ENCODE data around the gene TRIM47.

TRIM47 gene, protein sequence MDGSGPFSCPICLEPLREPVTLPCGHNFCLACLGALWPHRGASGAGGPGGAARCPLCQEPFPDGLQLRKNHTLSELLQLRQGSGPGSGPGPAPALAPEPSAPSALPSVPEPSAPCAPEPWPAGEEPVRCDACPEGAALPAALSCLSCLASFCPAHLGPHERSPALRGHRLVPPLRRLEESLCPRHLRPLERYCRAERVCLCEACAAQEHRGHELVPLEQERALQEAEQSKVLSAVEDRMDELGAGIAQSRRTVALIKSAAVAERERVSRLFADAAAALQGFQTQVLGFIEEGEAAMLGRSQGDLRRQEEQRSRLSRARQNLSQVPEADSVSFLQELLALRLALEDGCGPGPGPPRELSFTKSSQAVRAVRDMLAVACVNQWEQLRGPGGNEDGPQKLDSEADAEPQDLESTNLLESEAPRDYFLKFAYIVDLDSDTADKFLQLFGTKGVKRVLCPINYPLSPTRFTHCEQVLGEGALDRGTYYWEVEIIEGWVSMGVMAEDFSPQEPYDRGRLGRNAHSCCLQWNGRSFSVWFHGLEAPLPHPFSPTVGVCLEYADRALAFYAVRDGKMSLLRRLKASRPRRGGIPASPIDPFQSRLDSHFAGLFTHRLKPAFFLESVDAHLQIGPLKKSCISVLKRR

DNA sequence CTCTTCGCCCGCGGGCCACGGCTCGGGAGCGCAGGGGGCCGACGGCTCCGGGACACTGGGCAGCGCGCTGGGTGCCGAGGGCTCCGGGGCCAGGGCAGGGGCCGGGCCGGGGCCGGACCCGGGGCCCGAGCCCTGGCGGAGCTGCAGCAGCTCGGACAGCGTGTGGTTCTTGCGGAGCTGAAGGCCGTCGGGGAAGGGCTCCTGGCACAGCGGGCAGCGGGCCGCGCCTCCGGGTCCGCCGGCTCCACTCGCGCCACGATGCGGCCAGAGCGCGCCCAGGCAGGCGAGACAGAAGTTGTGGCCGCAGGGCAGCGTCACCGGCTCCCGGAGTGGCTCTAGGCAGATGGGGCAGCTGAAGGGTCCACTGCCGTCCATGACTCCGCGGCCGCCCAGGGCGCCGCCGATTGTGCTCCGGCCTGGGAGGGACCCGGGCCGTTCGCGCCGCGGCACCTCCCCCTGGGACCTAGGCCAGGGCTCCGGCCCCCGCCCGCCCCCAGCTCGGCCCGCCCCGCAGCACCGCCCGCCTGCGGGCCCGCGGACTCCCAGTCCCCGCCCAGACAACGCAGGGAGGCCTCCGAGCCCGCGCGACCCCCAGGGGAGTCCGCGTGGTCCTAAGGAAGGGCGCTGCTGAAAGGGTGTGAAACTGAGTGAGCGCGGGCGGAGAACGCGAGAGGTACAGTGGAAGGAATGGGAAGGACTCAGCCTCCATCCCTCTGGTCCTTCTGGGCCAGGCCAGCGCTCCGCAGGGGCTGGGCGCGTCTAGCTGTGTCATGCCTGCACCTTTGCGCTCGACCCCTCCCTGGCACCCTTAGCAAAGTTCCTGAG lies at the start of gene TRIM47:
TRIM47 (minus strand) TSS at position 408 of the 825 bp plus-strand sequence; CDS start at position 375, 33 bp downstream.
- DNase-seq = no peak

DNA sequence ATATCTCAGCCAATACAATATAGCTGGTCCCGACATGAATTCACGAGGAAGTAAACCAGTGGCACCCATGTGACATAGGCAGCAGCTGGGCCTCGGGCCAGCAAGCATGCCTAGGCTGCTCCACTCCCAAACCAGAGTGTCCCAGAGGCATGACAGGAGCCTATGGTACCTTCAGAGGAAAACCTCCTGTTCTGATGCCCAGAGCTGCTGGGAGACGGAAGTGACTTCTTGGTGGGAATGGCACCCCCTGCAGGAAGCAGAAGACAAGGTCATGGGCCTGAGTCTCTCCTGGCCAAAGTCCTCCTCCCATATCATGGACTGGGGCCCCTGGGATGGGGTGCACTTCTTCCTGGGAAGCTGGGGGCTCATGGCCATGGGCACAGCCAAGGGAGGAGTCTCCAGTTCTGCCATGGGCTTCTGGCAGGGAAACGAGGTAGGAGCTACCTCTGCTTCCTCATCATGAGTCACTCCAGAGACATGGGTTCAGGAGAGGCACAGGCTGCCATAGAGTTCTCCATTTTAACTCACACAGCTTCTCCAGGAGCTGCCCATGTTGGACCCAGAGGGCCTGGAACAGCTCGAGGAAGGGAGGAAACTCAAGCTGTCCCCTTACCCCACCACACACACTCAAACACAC lies 49.0 kb upstream of the TRIM47 start:
- DNase-seq = no peak

DNA sequence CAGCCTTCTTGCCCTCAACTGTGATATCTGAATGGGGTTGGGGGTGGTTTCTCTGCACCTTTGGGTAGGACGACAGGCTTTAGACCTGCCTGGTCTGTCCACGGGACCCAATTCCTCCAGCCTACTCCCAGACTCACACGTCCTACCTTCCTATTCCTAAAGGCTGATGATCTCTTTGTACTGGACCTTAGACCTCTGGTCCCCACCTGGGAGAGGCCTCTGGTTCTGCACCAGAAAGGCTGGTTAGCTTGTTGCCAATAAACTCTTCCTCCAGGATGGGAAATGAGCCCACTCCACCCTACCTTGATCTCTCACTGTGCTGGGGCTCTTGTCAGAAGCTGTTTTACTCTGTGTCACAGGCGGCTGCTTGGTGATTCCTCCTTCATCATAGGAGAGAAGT lies 48.1 kb upstream of the TRIM47 start:
- DNase-seq = no peak

DNA sequence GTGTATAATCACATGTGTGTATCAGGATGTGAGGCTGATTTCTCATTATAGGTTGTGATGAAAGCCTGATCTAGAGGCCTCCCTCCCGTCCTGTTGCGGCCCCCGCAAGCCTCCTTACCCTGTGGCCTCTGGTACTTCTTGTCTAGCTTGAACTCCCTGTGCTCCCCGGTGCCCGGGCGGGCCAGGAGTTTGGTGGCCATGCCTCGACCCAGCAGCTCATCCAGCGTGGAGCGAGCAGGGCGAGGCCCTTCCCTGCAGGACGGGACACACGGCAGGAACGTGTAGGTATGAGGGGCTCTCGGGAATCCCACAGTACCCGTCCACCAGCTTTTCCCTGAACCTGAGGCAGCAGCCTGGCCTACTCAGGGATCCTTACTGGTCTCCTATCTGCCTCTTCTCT lies 47.5 kb upstream of the TRIM47 start:
- DNase-seq = no peak

DNA sequence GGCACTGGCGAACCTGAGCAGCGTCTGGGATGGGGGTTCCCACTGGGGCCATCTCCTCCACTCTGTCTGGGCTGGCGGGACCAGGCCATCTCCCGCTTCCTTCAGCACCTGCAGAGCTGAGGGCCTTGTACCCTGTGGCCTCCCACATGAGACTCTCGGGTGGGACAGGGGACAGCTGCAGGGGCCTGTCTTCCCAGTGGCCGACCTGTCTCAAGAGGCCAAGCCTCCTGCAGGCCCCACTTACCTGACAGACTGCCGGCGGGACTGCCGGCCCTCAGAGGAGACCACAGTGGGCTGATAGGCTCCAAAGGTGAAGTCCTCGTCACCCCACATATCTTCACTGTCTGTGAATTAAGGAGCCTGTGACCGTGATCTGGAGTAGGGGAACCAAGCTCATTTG lies 46.7 kb upstream of the TRIM47 start:
- no peak for DNase-seq

DNA sequence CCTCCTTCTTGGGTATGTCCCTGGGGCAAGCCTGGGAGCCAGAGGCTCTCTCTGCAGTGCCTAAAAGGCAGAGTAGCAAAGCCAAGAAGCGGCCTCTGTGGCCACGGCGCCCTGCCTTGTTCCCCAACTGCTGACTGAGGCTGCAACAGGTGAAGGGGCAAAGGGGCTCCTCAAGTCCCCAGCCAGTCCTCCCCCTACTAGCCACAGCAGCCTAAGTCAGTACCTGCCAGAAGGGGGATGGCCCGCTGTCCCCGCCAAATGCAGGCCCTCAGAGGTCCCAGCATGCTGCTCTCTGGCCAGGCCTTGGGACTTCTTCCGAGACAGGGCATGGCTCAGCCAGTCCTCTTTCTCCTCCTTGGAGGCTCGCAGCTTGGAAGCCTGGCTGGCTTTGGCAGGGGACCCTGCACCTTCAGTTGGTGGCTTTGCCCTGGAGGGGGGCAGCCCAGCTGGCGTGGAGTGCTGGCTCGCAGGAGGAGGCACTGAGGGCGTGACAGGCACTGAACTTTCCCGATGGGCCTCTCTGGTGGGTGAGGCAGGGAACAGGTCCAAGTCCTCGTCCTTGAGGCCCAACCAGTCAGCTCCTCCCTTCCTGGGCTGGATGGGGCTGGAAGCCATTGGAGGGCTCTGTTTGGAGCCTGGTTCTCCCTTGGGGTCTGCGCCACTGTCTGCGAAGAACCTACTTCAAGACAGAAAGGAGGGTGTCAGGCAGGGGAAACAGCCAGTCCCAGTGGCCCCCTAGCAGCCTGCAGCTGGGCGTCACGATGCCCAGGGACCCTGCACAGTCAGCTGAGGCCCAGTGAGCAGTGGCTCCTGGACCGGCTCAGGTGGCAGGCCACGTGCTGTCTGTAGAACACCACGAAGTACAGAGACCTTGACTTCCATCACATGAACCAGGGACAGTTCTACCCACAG lies 44.8 kb upstream of the TRIM47 start:
- DNase-seq = no peak

DNA sequence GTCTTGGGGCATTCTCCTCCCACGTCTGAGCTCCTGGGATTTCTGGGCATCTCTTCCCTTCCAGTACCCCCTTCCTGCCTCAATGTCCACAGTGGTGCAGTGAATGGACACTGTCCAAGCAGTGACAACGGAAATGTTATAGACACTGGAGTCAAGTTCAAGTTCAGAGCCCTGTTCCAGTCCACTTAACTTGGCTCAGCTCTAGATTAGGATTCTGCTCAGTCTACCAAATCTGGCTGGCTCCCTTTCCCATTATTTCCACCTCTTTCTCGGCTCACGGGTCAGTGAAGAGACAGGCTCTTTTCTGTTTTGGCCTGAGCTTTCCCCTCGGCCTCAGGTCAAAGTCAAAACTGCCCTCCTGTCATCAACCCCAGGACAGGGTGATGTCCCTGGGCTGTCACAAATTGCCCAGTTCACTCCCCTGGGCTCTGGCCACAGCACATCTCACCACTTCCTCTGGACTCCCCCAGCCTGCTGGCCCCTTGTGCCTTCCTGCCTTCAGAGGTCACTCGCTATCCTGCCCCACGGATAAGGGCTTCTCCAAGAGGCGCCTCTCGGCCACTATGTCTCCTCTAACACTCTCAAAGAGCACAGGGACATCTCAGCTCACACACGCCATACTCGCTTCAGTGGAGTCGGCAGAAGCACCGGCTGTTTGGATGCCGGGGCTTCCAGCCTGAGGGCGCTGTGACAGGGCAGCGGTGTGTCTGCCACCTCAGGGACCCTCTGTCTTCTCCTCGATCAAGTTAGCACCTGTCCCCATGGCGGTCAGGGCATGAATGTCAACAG lies 44.0 kb upstream of the TRIM47 start:
- no peak for DNase-seq

DNA sequence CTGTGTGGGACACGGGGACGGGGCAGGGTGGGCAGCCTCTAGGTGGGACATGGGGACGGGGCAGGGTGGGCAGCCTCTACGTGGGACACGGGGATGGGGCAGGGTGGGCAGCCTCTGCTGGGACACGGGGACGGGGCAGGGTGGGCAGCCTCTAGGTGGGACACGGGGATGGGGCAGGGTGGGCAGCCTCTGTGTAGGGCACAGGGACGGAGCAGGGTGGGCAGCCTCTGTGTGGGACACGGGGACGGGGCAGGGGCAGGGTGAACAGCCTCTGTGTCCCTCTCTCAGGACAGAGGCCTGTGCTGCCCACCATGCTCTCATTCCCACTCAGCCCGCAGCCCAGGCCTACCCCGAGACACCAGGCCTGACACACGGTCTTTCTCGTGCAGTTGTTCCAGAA lies 43.2 kb upstream of the TRIM47 start:
- no peak for DNase-seq

DNA sequence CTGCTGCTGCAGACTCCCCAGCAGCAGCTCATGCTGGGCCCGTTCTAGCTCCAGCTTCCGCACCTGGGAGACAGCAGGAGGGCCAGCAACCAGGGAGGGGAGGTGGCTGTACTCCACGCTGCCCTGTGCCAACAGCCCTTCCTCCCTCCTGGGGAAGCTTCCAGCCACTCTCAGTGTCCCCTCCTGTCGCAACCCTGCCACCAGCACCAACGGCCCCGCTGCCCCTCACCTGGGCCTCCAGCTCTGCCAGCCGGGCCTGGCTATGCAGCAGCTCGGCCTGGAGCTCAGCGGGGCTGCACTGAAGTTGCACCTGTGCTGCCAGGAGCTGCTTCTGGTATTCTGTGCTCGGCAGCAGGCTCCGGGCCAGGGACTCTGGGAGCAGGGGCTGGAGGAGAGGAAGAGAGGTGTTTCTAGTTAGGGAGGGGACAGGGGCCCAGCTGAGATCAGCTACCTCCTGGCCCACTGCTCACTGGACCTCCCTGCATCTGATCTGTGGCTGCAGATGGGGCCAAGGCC lies 41.7 kb upstream of the TRIM47 start:
- peak; percentile 20 for DNase-seq

DNA sequence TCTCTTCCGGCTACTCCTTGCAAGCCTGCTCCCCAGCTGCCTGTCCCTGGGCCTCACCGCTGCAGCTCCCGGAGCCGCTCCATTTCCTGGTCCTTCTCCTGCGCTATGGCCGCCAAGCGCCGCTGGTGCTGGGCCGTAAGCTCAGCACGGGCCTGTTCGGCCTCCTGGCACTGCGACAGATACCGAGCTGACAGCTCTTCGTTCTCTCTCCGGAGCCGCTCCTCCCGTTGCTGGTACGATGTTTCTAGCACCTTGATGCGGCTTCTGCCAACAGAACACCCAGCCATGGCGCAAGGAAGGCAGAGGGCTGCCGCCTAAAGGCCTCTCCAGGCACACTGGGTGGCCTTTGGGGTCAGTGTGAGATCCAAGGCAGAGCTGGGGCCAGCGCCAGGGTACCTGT lies 41.2 kb upstream of the TRIM47 start:
- DNase-seq = no peak

DNA sequence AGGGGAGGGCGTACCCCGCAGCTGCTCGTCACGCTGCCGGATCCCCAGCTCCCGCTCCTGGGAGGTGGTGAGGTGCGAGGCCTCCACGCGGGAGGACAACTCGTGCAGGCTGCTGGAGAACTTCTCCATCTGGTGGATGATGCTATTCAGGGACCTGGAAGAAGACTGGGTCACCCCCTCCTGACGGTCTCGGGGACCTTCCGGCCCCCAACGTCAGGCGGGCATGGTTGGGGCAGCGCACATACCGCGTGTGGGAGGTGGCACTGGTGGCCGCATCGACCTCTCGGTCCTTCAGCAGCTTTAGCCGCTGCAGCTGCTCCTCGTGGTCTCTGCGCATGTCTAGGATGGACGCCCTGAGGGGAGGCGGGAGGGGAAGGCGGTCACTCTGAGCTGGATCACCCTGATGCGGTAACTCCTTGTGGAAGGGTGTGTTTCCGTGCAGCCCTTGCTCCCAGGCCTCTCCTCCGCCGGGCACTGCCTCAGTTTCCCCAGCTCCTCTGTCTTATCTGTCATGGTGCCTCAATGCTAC lies 39.6 kb upstream of the TRIM47 start:
- no peak for DNase-seq

DNA sequence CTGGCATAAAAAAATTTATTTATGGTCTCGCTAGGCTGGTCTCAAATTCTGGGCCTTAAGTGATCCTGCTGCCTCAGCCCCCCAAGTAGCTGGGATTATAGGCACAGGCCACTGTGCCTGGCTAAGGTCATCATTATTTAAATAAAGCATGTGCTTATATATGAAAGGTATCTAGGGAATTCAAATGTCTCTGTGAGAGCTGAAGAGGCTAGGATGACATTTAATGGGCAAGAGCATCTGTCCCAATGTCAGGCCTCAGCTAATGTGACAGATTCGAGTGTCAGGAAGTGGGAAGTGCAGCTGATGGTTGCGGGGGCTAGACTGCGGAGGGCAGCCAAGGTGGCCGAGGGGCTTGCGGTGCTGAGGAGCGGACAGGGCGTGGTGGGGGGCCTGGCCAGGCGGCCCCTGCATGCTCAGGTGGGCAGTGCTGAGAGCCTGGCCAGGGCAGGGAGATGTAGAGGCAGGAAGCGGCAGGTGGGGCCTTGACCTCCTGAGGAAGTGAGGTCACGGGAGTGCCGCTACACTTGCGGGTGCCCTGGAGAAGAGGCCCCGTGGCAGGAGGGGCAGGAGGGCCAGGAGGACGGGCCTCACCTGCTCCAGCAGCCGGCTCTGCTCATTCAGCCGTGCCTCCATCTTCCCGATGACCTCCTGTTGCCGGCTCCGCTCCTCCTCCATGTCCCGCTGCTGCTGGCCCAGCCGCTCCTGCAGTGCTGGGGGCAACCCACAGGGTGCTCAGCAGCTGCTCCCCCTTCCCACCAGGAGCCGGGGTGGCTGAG lies 38.9 kb upstream of the TRIM47 start:
- DNase-seq = no peak

DNA sequence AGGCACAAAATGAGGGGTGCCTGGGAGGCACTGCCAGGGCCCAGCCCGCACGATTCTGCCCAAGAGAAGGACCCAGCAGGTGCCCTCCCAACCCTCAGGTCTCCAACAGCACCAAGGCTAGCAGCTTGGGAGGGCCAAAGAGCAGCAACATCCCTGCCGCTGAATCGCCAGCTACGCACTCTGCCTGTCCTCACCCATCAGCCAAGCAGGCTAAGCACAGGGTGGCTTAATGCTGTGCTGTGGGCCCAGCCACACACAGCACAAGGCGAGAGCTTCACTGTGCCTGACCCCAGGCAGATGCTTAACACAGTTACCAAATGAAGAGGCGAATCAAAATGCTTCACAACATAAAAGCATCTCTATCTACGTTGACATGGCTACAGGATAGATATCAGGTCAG lies 36.9 kb upstream of the TRIM47 start:
- DNase-seq = no peak

DNA sequence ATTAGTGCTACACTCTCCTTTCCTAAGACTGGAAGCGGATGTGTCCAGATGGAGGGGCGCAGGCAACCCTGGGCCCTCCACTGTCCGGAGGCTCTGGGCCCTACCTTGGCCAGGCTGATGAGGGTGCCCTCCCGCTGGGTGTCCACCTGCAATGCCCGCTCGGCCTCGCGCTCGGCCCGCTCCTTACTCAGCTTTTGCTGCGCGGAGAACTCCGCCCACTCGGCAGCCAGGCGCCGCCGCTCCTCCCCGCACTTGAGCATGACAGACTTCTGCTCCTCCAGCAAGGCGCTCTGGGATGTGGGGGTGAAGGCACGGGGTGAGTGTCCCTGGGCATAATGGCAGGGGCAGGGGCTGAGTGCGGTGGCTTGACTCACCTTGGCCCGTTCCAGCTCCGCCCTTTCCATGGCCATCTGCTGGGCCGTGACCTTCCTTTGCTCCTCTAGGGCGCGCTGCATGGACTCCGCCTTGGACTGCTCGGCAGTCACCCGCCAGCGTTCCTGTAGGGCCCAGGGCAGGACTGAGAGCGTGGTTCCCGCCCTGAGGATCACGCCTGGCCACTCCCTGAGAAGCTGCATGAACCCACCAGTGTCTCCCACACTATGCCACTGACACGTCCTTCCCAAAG lies 36.4 kb upstream of the TRIM47 start:
- no peak for DNase-seq

DNA sequence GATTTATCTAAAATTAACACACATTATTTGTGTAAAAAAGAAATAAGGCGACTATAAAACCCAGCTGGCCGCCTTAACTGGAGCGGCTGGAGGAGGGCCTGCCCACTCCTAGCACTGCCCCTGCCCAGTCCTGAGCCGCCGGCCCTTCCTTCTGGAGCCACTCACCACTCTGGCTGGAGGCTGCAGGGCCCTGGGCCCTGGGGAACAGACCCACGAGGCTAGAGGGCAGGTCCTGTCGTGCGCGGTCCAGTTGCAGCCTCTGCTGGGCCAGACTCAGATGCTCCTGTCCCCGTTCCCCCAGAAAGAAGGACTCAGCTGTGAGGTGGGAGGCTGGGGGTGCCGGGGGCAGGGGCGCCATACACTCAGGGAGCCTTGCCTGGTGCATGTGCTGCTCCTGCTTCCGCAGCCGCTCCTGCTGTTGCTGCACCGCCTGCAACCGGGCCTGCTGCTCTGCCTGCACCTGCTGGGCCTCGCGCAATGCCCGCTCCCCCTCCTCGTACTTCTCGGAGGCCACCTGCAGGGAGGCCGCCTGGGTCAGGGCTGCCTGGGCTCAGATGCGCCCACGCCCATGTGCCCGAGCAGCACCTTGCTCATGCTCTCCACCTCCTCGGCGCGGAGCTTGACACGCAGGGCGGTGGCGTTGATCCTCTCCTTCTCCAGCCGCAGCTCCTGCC lies 35.3 kb upstream of the TRIM47 start:
- peak; percentile 51 for DNase-seq

DNA sequence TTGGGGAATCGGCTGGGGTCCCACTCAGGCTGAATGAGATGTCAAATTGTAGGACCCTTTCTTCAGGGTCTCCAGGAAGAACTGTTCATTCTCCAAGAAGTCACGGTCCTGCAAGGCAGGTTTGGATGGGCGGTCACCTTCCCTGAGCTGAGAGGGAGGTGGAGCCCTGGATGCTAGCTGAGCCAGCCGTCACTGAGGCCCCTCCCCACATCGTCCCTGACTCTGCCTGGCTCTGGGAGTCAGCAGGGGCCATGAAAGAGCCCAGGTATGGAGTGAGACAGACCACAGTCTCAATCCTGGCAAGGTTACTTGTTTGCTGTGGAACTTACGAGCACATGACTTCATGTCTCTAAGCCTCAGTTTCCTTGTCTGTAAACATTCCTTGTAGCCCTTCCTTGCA lies 32.3 kb upstream of the TRIM47 start:
- peak; percentile 50 for DNase-seq

DNA sequence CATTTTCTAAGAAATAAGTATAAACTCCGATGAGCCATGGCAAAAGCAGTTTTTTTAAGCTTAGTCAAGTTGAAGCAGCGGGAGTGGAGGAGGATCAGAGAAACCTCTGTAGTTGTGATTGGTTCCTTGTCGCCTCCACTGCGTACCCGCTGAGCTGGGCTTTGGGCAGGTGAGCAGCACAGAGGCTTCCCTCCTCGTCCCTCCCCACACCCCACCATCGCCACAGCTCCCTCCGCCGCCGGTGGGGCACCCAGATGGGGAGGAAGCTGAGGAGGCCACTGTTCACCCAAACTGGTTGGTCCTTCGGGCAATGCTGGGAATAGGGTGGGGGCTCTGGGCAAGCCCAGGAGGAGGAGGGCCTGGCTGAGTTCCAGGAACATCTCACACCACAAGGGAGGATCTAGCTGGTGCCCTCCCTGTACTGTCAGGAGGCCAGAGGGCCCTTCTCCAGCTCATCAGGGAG lies 31.5 kb upstream of the TRIM47 start:
- DNase-seq = no peak

DNA sequence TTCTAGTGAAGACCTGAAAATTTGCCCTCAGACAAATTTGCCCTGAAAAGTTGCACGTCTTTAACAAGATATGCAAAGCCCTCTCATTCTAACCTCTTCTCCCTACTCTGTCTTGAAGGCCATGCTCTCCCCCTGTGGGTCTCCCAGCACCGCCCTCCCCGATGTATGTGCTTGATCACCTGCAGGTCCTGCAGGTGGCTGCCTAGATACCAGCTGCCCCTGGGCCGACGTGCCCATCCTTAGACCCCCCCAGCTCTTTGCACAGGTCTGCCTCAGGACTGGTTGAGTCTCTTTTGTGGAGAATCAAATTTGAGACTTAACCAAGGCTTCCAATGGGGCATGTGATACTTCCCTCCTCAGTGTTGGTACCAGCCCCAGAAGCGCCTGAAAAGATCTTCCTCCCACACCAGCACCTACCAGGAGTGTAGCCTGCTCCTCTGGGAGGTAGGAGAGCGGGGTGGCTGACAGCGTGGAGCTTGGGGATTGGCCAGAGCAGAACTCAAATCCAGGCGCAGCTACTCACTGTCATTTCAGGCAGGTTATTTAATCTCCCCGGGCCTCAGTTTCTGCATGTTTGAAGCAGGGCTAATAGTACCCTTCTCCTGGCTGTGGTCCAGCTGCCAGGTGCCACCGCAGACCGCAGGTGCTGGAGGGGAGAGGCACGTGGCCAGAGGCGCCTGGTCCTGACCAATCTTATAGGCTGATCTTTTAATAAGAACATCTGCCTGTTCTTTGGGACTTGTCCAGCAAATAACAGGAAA lies 30.9 kb upstream of the TRIM47 start:
- DNase-seq = peak; percentile 90
